BJ (cell line): ENCODE measurements around the gene CHURC1. TPM values are rescaled to one million over a fixed set of nuclear protein-coding genes. Genes with fewer than 3 reads are reported as not detected.

Experiments
- CTCF ChIA-PET: fragments of 350-600 bp; formaldehyde crosslinking; extraction: SDS; loops from one replicate; lab custom pipeline; 2021; ENCODE audit warnings: antibody characterized with exemption, inconsistent platforms; lab: Yijun Ruan, JAX
- POLR2A ChIA-PET: fragments of 300-600 bp; sonication (Branson Sonifier 250); formaldehyde crosslinking; extraction: SDS; loops from one replicate; lab custom pipeline; 2021; ENCODE audit warnings: antibody characterized with exemption; lab: Charles Lee
- DNase-seq: peaks from one replicate; pipeline ENCODE4 v3.0.0-alpha.2; 2011; ENCODE audit warnings: low read depth
- H3K27me3 ChIP-seq: 2 replicates; pipeline ENCODE4 v1.6.0; 2011; ENCODE audit warnings: low read length; ENCODE audit not compliant: control insufficient read depth, insufficient read depth
- H3K36me3 ChIP-seq: 2 replicates; pipeline ENCODE4 v1.5.1; 2011; ENCODE audit warnings: low read length; ENCODE audit not compliant: control insufficient read depth, insufficient read depth
- H3K4me3 ChIP-seq: 2 replicates; pipeline ENCODE4 v1.5.1; 2011; ENCODE audit warnings: low read depth, mild to moderate bottlenecking, control low read depth, low read length
- CTCF ChIP-seq: IDR thresholded peaks from 2 replicates; pipeline ENCODE4 v1.5.1; 2011; ENCODE audit warnings: low read depth, mild to moderate bottlenecking, control low read depth, inconsistent platforms, low read length, moderate library complexity; ENCODE audit not compliant: insufficient read depth
- polyA plus RNA-seq: library from polyadenylated mRNA; depleted of rRNA; stranded (reverse); fragments of >200 nt; gene quantifications from 2 replicates; pipeline ENCODE4 v1.2.3, GENCODE V29; 2011

CHURC1 gene
- polyA plus RNA-seq, 1 experiment: 30.6 TPM

- POLR2A ChIA-PET: no interaction called here
- Histone ChIP-seq H3K27me3 (peaks cover 4% of the 10 kb centered on the region), H3K36me3 (no peaks in the 10 kb centered on the region), H3K4me3 (no peak overlapping the region)
- CTCF ChIA-PET: no interaction called here
- TF ChIP-seq CTCF: no peak
- no peak for DNase-seq
Observed at GRCh38 chr14:64973026-64973442, 58.8 kb downstream of the CHURC1 start.

DNA sequence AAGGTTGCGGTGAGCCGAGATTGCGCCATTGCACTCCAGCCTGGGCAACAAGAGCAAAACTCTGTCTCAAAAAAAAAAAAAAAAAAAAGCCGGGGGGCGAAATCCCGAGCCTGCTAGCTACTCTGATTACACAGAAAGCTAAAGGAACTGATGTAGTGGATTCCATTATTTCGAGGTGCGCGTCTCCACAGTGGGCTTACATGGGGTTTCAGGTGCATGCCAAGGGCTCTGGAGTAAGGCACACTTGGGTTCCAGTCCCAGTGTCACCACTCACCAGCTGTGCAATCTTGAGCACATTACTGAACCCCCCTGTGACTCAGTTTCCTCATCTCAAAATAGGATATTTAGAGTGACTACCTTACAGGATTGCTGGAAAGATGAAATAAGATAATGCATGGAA, 59.6 kb downstream of the CHURC1 start:
- CTCF ChIA-PET: interaction anchor here (2.8 kb wide), 1 partner anchor 11 kb away, joined by 14 read pairs; no protein-coding TSS in a partner anchor
- peaks cover 4% of the 10 kb centered on the region for H3K27me3 ChIP-seq
- no peak overlapping the region for H3K4me3 ChIP-seq
- DNase-seq: no peak
- POLR2A ChIA-PET: interaction anchor here (0.7 kb wide), 1 partner anchor 152 kb away, joined by 5 read pairs; no protein-coding TSS in a partner anchor
- TF ChIP-seq CTCF: no peak
- H3K36me3 ChIP-seq: no peaks in the 10 kb centered on the region

DNA sequence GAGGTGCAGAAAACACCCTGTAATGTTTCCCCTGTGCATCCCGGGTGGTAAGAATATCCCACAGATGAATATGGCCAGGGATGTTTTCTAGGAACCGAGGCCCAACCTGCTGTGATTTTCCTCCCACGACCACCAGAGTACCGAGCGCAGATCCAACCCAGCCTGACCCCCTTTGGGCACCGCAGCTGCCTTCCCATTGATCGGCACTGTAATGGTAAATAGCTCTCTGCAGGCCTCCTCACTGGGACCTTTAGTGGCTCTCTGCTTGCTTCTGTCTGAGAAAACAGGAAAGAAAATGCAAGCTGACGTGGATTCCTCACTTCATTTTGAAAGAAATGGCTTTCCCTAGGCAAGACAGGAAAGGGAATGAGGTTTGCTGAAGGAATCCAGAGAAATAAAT, 60.3 kb downstream of the CHURC1 start:
- Histone ChIP-seq H3K4me3 (no peak overlapping the region), H3K36me3 (no peaks in the 10 kb centered on the region), H3K27me3 (peaks cover 4% of the 10 kb centered on the region)
- ChIA-PET CTCF (interaction anchor here (2.8 kb wide), 1 partner anchor 10 kb away, joined by 14 read pairs; no protein-coding TSS in a partner anchor), POLR2A (interaction anchor here (0.7 kb wide), 1 partner anchor 151 kb away, joined by 5 read pairs; no protein-coding TSS in a partner anchor)
- no peak for DNase-seq
- TF ChIP-seq CTCF: no peak

DNA sequence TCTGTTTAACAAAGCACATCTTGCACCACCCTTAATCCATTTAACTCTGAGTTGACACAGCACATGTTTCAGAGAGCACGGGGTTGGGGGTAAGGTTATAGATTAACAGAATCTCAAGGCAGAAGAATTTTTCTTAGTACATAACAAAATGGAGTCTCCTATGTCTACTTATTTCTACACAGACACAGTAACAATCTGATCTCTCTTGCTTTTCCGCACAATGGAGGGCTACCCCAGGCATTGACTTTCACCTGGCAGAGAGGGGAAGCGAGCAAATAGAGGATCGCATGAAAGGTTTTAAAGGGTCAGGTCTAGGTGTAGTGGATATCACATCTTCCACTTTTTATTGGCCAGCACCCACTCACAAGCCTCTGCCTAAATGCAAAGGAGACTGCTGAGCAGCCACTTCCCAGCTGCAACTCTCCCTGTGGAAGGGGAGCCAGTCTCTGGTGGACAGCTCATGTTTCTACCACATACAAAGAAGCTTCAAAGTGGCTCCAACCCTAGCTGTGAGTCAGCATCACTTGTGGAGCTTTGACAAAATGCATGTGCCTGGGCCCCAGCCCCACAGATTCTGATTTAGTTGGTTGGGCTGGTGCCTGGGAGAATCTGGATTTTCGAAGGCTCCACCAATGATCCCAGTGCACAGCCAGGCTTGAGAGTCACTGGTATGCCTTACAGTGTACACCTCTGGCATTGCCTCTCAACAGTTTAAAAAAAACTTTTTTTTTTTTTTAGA, 65.2 kb downstream of the CHURC1 start:
- ChIA-PET CTCF (interaction anchor here (0.7 to 1.4 kb wide), 3 partner anchors 10 to 157 kb away, joined by 3 to 6 read pairs (median 3); no protein-coding TSS in a partner anchor), POLR2A (no interaction called here)
- no peaks in the 10 kb centered on the region for H3K36me3 ChIP-seq
- H3K4me3 ChIP-seq: no peak overlapping the region
- no peak for DNase-seq
- TF ChIP-seq CTCF: no peak
- H3K27me3 ChIP-seq: peaks cover 5% of the 10 kb centered on the region
